ENCODE measurements around the gene ANKRD13B.
"Not testable (repeated sequence)": the region's sequence is repeated elsewhere in the genome, so short reads cannot be mapped to it uniquely, and the experiment has no call there.

The ANKRD13B gene

GRCh38 chr17:29592850-29593551 lies at the start of gene ANKRD13B:
TSS of gene ANKRD13B (plus strand) at chr17:29593132. CDS start at chr17:29593622, 490 bp downstream.
- DNase-seq (ENCODE audit: low spot score), result peak; percentile 78

- no peak for DNase-seq (ENCODE audit: low spot score)
Measured at GRCh38 chr17:29544066-29544465, 48.9 kb upstream of the ANKRD13B start.

GRCh38 chr17:29546085-29546484 lies 46.8 kb upstream of the ANKRD13B start:
- no peak for DNase-seq (ENCODE audit: low spot score)

- DNase-seq (ENCODE audit: low spot score), result no peak
Measured at GRCh38 chr17:29546830-29547229, 46.1 kb upstream of the ANKRD13B start.

GRCh38 chr17:29549177-29549923 lies 43.6 kb upstream of the ANKRD13B start:
- DNase-seq (ENCODE audit: low spot score), result no peak

DNA sequence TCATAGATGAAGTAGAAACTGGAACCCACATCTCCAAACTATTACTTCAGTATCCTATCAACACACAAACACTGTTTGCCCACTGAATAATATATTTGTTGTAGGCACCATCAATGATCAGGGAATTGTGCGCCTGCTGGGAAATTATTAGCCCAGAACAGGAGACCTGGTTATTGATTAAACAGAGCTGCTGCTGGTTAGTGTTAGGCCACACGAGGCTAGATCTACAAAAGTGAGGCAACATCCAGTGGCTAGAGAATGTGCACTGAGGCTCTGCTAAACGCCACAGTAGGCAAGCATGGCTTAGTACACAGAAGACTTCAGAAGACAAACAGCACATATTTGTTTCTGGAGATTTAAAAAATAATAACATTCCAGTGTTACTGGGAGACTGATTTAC lies 37.1 kb upstream of the ANKRD13B start:
- no peak for DNase-seq (ENCODE audit: low spot score)

GRCh38 chr17:29557085-29557738 lies 35.7 kb upstream of the ANKRD13B start:
- DNase-seq (ENCODE audit: low spot score), result no peak

DNA sequence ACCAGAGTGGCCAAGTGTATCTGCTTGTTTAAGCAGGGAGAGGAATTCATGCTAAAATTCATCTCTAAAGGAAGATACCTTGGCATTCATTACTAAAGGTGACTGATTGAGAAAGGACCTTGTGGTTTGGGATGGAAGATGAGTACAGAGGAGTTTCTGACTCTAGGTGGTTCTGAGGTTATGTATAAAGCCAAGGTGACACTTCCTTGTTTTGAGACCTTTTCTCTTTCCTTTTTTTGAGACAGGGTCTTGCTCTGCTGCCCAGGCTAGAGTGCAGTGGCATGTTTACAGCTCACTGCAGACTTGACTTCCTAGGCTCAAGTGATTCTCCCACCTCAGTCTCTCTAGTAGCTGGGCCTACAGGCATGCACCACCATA lies 35.2 kb upstream of the ANKRD13B start:
- DNase-seq (ENCODE audit: low spot score), result no peak

- DNase-seq (ENCODE audit: low spot score), result not testable (repeated sequence)
Measured at GRCh38 chr17:29558139-29558538, 34.8 kb upstream of the ANKRD13B start.

- no peak for DNase-seq (ENCODE audit: low spot score)
Measured at GRCh38 chr17:29559640-29560039, 33.3 kb upstream of the ANKRD13B start.

GRCh38 chr17:29560316-29560715 lies 32.6 kb upstream of the ANKRD13B start:
- no peak for DNase-seq (ENCODE audit: low spot score)

DNA sequence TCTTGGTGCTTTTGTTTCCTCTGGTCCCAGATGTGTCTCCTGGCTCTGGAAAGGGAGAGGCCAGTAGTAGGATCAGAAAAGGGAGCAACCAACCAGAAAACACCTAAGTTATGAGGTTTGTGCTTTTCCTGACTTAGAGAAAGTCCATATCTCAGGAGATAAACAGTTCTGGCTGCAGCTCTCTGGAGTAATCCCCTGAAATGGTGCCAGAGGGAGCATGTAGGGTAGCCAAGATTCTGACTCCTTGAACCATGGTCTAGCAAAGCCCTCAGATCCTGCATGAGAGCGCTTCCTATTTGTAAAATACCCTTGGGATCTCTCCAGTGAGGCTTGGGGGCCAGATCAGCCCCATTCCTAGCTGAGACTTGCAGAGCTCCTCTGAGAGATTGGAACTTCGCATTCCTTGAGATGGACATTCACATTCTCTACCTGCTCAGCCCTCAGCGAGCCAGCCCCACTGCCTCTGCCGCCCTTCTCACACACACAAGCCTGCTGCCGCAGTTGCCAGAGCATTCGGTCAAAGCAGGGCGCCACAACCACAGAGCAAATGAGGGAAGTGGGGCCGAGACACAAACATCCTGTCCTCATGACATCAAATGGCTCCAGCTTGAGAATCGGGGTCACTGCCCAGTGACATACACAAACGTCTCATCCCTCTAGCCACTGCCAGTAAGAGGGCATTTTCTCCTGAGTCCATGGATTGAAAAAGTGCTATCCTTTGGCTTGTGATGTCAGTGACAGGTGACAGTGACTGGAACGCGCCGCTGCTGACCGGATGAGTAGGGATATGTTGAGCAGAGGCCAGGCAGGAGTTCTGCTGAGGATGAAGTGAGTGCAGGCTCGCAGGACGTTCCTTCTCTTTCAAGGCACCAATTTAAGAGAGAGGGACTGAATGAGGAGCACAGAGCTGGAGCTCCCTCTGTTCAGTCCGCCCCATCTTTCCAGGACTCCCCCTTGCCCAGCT lies 31.1 kb upstream of the ANKRD13B start:
- DNase-seq (ENCODE audit: low spot score), result no peak

- no peak for DNase-seq (ENCODE audit: low spot score)
Measured at GRCh38 chr17:29562615-29563014, 30.3 kb upstream of the ANKRD13B start.

- no peak for DNase-seq (ENCODE audit: low spot score)
Measured at GRCh38 chr17:29563816-29564215, 29.1 kb upstream of the ANKRD13B start.

GRCh38 chr17:29565643-29566472 lies 27.1 kb upstream of the ANKRD13B start:
- DNase-seq (ENCODE audit: low spot score), result no peak

DNA sequence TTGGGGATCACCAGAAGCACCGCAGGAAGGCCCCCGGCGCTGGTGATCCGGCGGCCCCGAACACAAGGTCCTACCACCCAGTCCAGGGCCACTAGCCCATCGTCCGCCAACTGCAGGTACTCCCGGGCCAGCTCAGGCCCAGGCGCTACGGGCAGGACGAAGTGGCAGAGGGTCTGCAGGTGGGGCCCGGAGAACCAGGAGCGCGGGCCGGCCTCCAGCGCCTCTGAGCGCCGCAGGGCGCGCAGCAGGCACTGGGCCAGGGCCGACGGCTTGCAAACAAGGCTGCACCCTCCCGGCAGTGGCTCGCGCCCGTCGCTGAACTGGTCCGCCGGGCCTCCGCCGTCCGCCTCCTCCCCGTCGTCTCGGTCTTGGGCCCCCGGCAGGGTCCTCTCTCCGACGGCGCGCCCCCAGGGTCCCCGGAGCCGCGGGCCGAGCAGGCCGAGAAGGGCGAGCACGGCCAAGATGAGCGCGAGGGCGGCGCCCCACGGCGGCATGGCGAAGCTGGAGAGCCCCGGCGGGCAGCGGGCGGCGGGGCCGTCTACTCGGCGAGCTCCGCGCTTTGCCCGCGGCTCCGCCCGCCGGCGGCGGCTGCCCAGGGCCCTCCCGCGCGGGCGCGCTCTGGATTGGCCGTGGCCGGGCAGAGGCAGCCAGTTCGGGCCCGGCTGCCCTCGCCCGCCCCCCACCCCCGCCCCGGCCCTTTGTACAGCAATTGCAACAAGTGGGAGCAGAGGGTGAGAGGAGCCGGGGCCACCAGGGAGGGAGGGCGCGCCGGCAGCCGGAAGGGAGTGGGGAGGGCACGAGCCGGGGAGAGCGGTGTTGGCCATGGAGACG lies 26.2 kb upstream of the ANKRD13B start, which contains the start of gene ABHD15:
Gene ABHD15 (minus strand): TSS at position 565 of the 831 bp plus-strand sequence. CDS start 71 bp downstream, at position 494.
- no peak for DNase-seq (ENCODE audit: low spot score)

- DNase-seq (ENCODE audit: low spot score), result no peak
Measured at GRCh38 chr17:29567304-29567553, 25.7 kb upstream of the ANKRD13B start.

DNA sequence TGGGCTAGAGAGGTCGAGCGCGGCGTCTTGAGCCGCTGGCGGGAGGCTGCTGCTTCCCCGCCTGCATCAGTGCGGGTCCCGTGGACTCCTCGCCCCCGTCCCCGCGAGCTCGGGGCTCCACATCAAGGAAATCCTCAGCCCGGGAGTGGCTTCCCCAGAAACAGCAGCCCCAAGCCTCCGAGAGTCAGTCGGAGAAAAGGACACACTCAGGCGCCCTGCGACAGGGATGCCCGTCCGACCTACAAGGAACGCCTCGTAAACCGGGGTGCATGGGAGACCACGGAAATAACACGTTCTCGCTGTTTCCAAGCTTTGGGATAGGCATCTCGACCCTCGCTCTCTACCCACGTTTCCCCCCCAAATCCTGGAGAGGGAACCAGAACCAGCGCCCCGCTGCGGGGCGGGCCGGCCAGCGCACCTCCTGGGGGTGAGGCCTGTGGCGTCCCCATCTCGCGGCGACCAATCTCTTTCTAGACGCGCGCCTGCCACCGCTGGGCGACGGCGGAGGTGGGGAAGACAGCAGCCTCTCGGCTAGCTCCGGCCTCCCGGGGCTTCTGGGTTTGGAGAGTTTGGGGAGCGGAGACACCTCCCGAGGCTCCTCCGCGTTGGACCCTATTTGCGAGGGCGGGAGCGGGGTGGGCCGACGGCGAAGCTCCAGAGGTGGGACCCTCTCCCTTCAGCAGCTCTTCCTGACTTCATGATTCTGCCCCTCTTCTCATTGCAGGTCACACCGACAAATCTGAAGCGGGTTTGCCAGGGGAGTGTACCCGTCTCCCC lies 25.2 kb upstream of the ANKRD13B start:
- peak; percentile 37 for DNase-seq (ENCODE audit: low spot score)

Data from cerebellar cortex (tissue), 1 donor.